Measurements from ENCODE around the gene TICAM1. TPM values are rescaled to one million over a fixed set of nuclear protein-coding genes. Genes with fewer than 3 reads are reported as not detected.
"Not testable (repeated sequence)": the region's sequence is repeated elsewhere in the genome, so short reads cannot be mapped to it uniquely, and the experiment has no call there.

Gene TICAM1
- total RNA-seq, 1 donor: 3.3 TPM

- DNase-seq (ENCODE audit: insufficient read length, low spot score, missing footprints): no peak
- Histone ChIP-seq H4K20me1 (ENCODE audit: insufficient read depth, low read length) (no peaks in the 10 kb centered on the region), H3K36me3 (ENCODE audit: insufficient read depth, low read length) (no peaks in the 10 kb centered on the region), H2AFZ (ENCODE audit: low read length) (no peak overlapping the region), H3K27me3 (ENCODE audit: insufficient read depth, low read length) (no peaks in the 10 kb centered on the region), H3K79me2 (ENCODE audit: insufficient read depth, low read length) (no peaks in the 10 kb centered on the region), H3K4me1 (ENCODE audit: insufficient read depth, low read length) (no peaks in the 10 kb centered on the region), H3K27ac (ENCODE audit: low read depth, low read length) (no peak overlapping the region), H3K4me3 (ENCODE audit: insufficient read depth, low read length) (no peak overlapping the region), H3K9me3 (ENCODE audit: low read depth, low read length) (no peaks in the 10 kb centered on the region), H3K4me2 (ENCODE audit: insufficient read depth, low read length) (no peak overlapping the region)
- no peak for TF ChIP-seq CTCF (IDR thresholded peaks at IDR 0.05; ENCODE audit: extremely low read depth, low read depth, low read length)
These were observed 24.3 kb downstream of the TICAM1 start for GRCh38 chr19:4807188-4807587.

GRCh38 chr19:4806384-4806783, 25.1 kb downstream of the TICAM1 start:
- Histone ChIP-seq H3K36me3 (ENCODE audit: insufficient read depth, low read length) (no peaks in the 10 kb centered on the region), H3K79me2 (ENCODE audit: insufficient read depth, low read length) (no peaks in the 10 kb centered on the region), H3K27ac (ENCODE audit: low read depth, low read length) (no peak overlapping the region), H4K20me1 (ENCODE audit: insufficient read depth, low read length) (no peaks in the 10 kb centered on the region), H3K27me3 (ENCODE audit: insufficient read depth, low read length) (no peaks in the 10 kb centered on the region), H3K9me3 (ENCODE audit: low read depth, low read length) (no peaks in the 10 kb centered on the region), H3K4me1 (ENCODE audit: insufficient read depth, low read length) (no peaks in the 10 kb centered on the region), H3K4me3 (ENCODE audit: insufficient read depth, low read length) (no peak overlapping the region), H2AFZ (ENCODE audit: low read length) (no peak overlapping the region), H3K4me2 (ENCODE audit: insufficient read depth, low read length) (no peak overlapping the region)
- no peak for TF ChIP-seq CTCF (IDR thresholded peaks at IDR 0.05; ENCODE audit: extremely low read depth, low read depth, low read length)
- DNase-seq (ENCODE audit: insufficient read length, low spot score, missing footprints): no peak

GRCh38 chr19:4805140-4805539, 26.4 kb downstream of the TICAM1 start:
- H3K4me3 ChIP-seq (ENCODE audit: insufficient read depth, low read length); H3K79me2 ChIP-seq (ENCODE audit: insufficient read depth, low read length); H3K4me1 ChIP-seq (ENCODE audit: insufficient read depth, low read length); H3K9me3 ChIP-seq (ENCODE audit: low read depth, low read length); H3K36me3 ChIP-seq (ENCODE audit: insufficient read depth, low read length); H4K20me1 ChIP-seq (ENCODE audit: insufficient read depth, low read length); H3K27me3 ChIP-seq (ENCODE audit: insufficient read depth, low read length); H2AFZ ChIP-seq (ENCODE audit: low read length); DNase-seq (ENCODE audit: insufficient read length, low spot score, missing footprints); H3K27ac ChIP-seq (ENCODE audit: low read depth, low read length); H3K4me2 ChIP-seq (ENCODE audit: insufficient read depth, low read length): not testable (repeated sequence)

GRCh38 chr19:4803736-4804695, 27.5 kb downstream of the TICAM1 start:
- H3K4me3 ChIP-seq (ENCODE audit: insufficient read depth, low read length): no peak overlapping the region
- no peaks in the 10 kb centered on the region for H3K79me2 ChIP-seq (ENCODE audit: insufficient read depth, low read length)
- no peak overlapping the region for H3K4me2 ChIP-seq (ENCODE audit: insufficient read depth, low read length)
- no peak overlapping the region for H3K27ac ChIP-seq (ENCODE audit: low read depth, low read length)
- H4K20me1 ChIP-seq (ENCODE audit: insufficient read depth, low read length): no peaks in the 10 kb centered on the region
- H2AFZ ChIP-seq (ENCODE audit: low read length): peak overlapping the region; percentile 56
- no peaks in the 10 kb centered on the region for H3K27me3 ChIP-seq (ENCODE audit: insufficient read depth, low read length)
- no peaks in the 10 kb centered on the region for H3K9me3 ChIP-seq (ENCODE audit: low read depth, low read length)
- H3K36me3 ChIP-seq (ENCODE audit: insufficient read depth, low read length): no peaks in the 10 kb centered on the region
- no peaks in the 10 kb centered on the region for H3K4me1 ChIP-seq (ENCODE audit: insufficient read depth, low read length)
- TF ChIP-seq CTCF (IDR thresholded peaks at IDR 0.05; ENCODE audit: extremely low read depth, low read depth, low read length): peak; percentile 65
- no peak for DNase-seq (ENCODE audit: insufficient read length, low spot score, missing footprints)

All from osteoblast (primary cell).